Neural progenitor cell (in vitro differentiated cells): ENCODE measurements around the gene SNX25. TPM values are rescaled to one million over a fixed set of nuclear protein-coding genes. Genes with fewer than 3 reads are reported as not detected.
A peak's percentile ranks its signal among the peaks of the same experiment; 100 is the strongest.

Experiments used
- DNase-seq: peaks from one replicate; pipeline ENCODE4 v3.0.0-alpha.2; 2016; ENCODE audit warnings: low spot score
- H2AFZ ChIP-seq: fragments of 200-600 bp; sonication (generic); replicated peaks from 2 replicates; pipeline ENCODE4 v1.6.1; 2016; ENCODE audit warnings: antibody characterized with exemption
- H3F3A ChIP-seq: fragments of 200-600 bp; sonication (generic); 2 replicates; pipeline ENCODE4 v1.6.1; 2016; ENCODE audit warnings: antibody characterized with exemption, low read depth
- H3K27ac ChIP-seq: fragments of 200-600 bp; sonication (generic); 2 replicates; pipeline ENCODE4 v1.5.1; 2016; ENCODE audit warnings: mild to moderate bottlenecking
- H3K27me3 ChIP-seq: fragments of 200-600 bp; sonication (generic); 2 replicates; pipeline ENCODE4 v1.6.1; 2016; ENCODE audit warnings: mild to moderate bottlenecking, moderate library complexity
- H3K36me3 ChIP-seq: fragments of 200-600 bp; sonication (generic); 2 replicates; pipeline ENCODE4 v1.5.1; 2016
- H3K4me1 ChIP-seq: fragments of 200-600 bp; sonication (generic); 2 replicates; pipeline ENCODE4 v1.6.1; 2016; ENCODE audit warnings: mixed run types
- H3K4me2 ChIP-seq: fragments of 200-600 bp; sonication (generic); 2 replicates; pipeline ENCODE4 v1.6.1; 2016
- H3K4me3 ChIP-seq: fragments of 200-600 bp; sonication (generic); 2 replicates; pipeline ENCODE4 v1.5.1; 2016
- H3K79me2 ChIP-seq: fragments of 200-600 bp; sonication (generic); 2 replicates; pipeline ENCODE4 v1.6.1; 2016; ENCODE audit warnings: low read depth
- H3K9ac ChIP-seq: fragments of 200-600 bp; sonication (generic); 2 replicates; pipeline ENCODE4 v1.6.1; 2016
- H3K9me3 ChIP-seq: fragments of 200-600 bp; sonication (generic); 2 replicates; pipeline ENCODE4 v1.5.1; 2016; ENCODE audit warnings: low read depth
- H4K20me1 ChIP-seq: fragments of 200-600 bp; sonication (generic); 2 replicates; pipeline ENCODE4 v1.6.1; 2016; ENCODE audit warnings: low read depth
- H3K27ac Mint-ChIP-seq: 3 replicates; pipeline ENCODE4 v1.8.0; 2021; ENCODE audit warnings: mixed read lengths
- H3K27me3 Mint-ChIP-seq: 2 replicates; pipeline ENCODE4 v1.8.0; 2022; ENCODE audit warnings: low read depth, mild to moderate bottlenecking, inconsistent platforms, moderate library complexity, mixed read lengths; ENCODE audit not compliant: insufficient read depth
- H3K36me3 Mint-ChIP-seq: 3 replicates; pipeline ENCODE4 v1.8.0; 2021; ENCODE audit warnings: mixed read lengths
- H3K4me1 Mint-ChIP-seq: 3 replicates; pipeline ENCODE4 v1.8.0; 2021; ENCODE audit warnings: mixed read lengths
- H3K4me3 Mint-ChIP-seq: 3 replicates; pipeline ENCODE4 v1.8.0; 2021; ENCODE audit warnings: mild to moderate bottlenecking, moderate library complexity, mixed read lengths
- H3K9me3 Mint-ChIP-seq: 3 replicates; pipeline ENCODE4 v1.8.0; 2020; ENCODE audit warnings: mixed read lengths
- CTCF ChIP-seq: fragments of 200-600 bp; sonication (generic); IDR thresholded peaks from 2 replicates; pipeline ENCODE4 v1.5.1; 2017; ENCODE audit warnings: antibody characterized with exemption, mild to moderate bottlenecking
- EZH2 ChIP-seq: fragments of 200-600 bp; sonication (generic); IDR thresholded peaks from 2 replicates; pipeline ENCODE4 v1.6.1; 2017; ENCODE audit warnings: antibody characterized with exemption, mild to moderate bottlenecking, moderate library complexity
- EZH2phosphoT487 ChIP-seq: fragments of 200-600 bp; sonication (generic); IDR thresholded peaks from 2 replicates; pipeline ENCODE4 v1.6.1; 2017; ENCODE audit warnings: antibody characterized with exemption
- total RNA-seq: library from RNA; depleted of rRNA; stranded (reverse); fragments of >200 nt; gene quantifications from 2 replicates; pipeline ENCODE4 v1.2.3, GENCODE V29; 2015; ENCODE audit warnings: low replicate concordance

SNX25 gene
- total RNA-seq, 1 donor from 2014 or later = 50.8 TPM

GRCh38 chr4:185290018-185290607, 80.7 kb downstream of the SNX25 start:
- H3K27me3 ChIP-seq = no peaks in the 10 kb centered on the region
- no peak overlapping the region for H3K4me3 ChIP-seq
- peaks cover 6% of the 10 kb centered on the region for H3K9me3 Mint-ChIP-seq
- no peak for TF ChIP-seq CTCF
- no peak for TF ChIP-seq EZH2
- TF ChIP-seq EZH2phosphoT487 = no peak
- no peaks in the 10 kb centered on the region for H3K79me2 ChIP-seq
- no peak overlapping the region for H2AFZ ChIP-seq
- H3K4me1 ChIP-seq = peaks cover 7% of the 10 kb centered on the region
- no peaks in the 10 kb centered on the region for H3K9me3 ChIP-seq
- H3K27me3 Mint-ChIP-seq = no peaks in the 10 kb centered on the region
- no peaks in the 10 kb centered on the region for H3K4me1 Mint-ChIP-seq
- H3K27ac Mint-ChIP-seq = peak overlapping the region; percentile 49
- H3F3A ChIP-seq = no peaks in the 10 kb centered on the region
- H4K20me1 ChIP-seq = no peaks in the 10 kb centered on the region
- peaks cover 10% of the 10 kb centered on the region for H3K36me3 ChIP-seq
- DNase-seq = no peak
- H3K36me3 Mint-ChIP-seq = peaks cover 17% of the 10 kb centered on the region
- H3K27ac ChIP-seq = no peak overlapping the region
- H3K4me3 Mint-ChIP-seq = no peak overlapping the region
- H3K4me2 ChIP-seq = no peak overlapping the region
- no peak overlapping the region for H3K9ac ChIP-seq

- H3K9me3 ChIP-seq = no peaks in the 10 kb centered on the region
- no peaks in the 10 kb centered on the region for H3K79me2 ChIP-seq
- H4K20me1 ChIP-seq = no peaks in the 10 kb centered on the region
- no peak overlapping the region for H3K4me3 ChIP-seq
- TF ChIP-seq EZH2phosphoT487 (no peak), CTCF (no peak), EZH2 (no peak)
- H3K27ac ChIP-seq = no peak overlapping the region
- H3K36me3 ChIP-seq = peaks cover 11% of the 10 kb centered on the region
- H3K4me1 ChIP-seq = peaks cover 8% of the 10 kb centered on the region
- Mint-ChIP-seq H3K9me3 (peaks cover 6% of the 10 kb centered on the region), H3K27ac (no peak overlapping the region), H3K27me3 (no peaks in the 10 kb centered on the region), H3K4me3 (no peak overlapping the region), H3K4me1 (no peaks in the 10 kb centered on the region), H3K36me3 (peaks cover 17% of the 10 kb centered on the region)
- no peak for DNase-seq
- H3K9ac ChIP-seq = no peak overlapping the region
- H3K27me3 ChIP-seq = no peaks in the 10 kb centered on the region
- H3K4me2 ChIP-seq = no peak overlapping the region
- H3F3A ChIP-seq = no peaks in the 10 kb centered on the region
- no peak overlapping the region for H2AFZ ChIP-seq
These were observed 81.3 kb downstream of the SNX25 start for GRCh38 chr4:185290656-185291055.

GRCh38 chr4:185293202-185293601, 83.8 kb downstream of the SNX25 start:
- no peak overlapping the region for H3K9ac ChIP-seq
- no peaks in the 10 kb centered on the region for H4K20me1 ChIP-seq
- no peak overlapping the region for H2AFZ ChIP-seq
- H3K4me1 ChIP-seq = peaks cover 22% of the 10 kb centered on the region
- H3K27me3 ChIP-seq = no peaks in the 10 kb centered on the region
- Mint-ChIP-seq H3K4me3 (no peak overlapping the region), H3K36me3 (peaks cover 17% of the 10 kb centered on the region), H3K27ac (no peak overlapping the region), H3K9me3 (peaks cover 6% of the 10 kb centered on the region), H3K27me3 (no peaks in the 10 kb centered on the region), H3K4me1 (no peaks in the 10 kb centered on the region)
- H3K36me3 ChIP-seq = peaks cover 11% of the 10 kb centered on the region
- no peak overlapping the region for H3K27ac ChIP-seq
- H3K79me2 ChIP-seq = no peaks in the 10 kb centered on the region
- no peaks in the 10 kb centered on the region for H3F3A ChIP-seq
- no peak overlapping the region for H3K4me3 ChIP-seq
- H3K9me3 ChIP-seq = no peaks in the 10 kb centered on the region
- DNase-seq = no peak
- H3K4me2 ChIP-seq = no peak overlapping the region
- TF ChIP-seq CTCF = no peak
- TF ChIP-seq EZH2 = no peak
